HUES6 (cell line): ENCODE results near the gene PPP4R2.

Experiments used
- H3K27ac ChIP-seq: 2 replicates; pipeline ENCODE4 v1.7.0; 2013; ENCODE audit warnings: low read depth, mild to moderate bottlenecking, low read length, inconsistent platforms
- H3K27me3 ChIP-seq: 2 replicates; pipeline ENCODE4 v1.6.1; 2013; ENCODE audit warnings: low read length; ENCODE audit not compliant: control insufficient read depth, insufficient read depth
- H3K36me3 ChIP-seq: 2 replicates; pipeline ENCODE4 v1.6.1; 2013; ENCODE audit warnings: low read length; ENCODE audit not compliant: control insufficient read depth, insufficient read depth
- H3K4me1 ChIP-seq: 2 replicates; pipeline ENCODE4 v1.6.1; 2013; ENCODE audit warnings: low read length; ENCODE audit not compliant: control insufficient read depth, insufficient read depth
- H3K4me3 ChIP-seq: 2 replicates; pipeline ENCODE4 v1.5.1; 2013; ENCODE audit warnings: low read depth, low read length
- H3K9ac ChIP-seq: one replicate; pipeline ENCODE4 v1.6.1; 2013; ENCODE audit warnings: mild to moderate bottlenecking, low read length
- H3K9me3 ChIP-seq: 2 replicates; pipeline ENCODE4 v1.6.1; 2013; ENCODE audit warnings: low read depth, low read length; ENCODE audit not compliant: control insufficient read depth, insufficient read depth

Gene PPP4R2

DNA sequence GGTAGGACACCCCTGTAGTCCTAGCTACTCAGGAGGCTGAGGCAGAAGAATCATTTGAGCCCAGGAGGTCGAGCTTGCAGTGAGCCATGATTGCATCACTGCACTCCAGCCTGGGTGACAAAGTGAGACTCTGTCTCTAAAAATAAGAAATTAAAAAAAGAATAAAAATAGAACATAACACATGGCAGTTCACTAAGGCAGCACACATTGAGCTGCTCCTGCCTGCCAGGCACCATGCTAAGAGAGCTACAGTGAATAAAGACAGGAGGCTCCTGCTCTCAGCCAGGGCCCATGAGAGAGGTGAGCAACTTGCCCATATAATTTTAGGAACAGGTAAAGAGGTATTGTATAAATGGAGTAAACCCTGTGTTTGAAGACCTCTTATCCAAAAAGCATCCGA lies 119.2 kb downstream of the PPP4R2 start:
- Histone ChIP-seq H3K27me3 (no peaks in the 10 kb centered on the region), H3K36me3 (no peaks in the 10 kb centered on the region), H3K27ac (no peak overlapping the region), H3K4me1 (no peaks in the 10 kb centered on the region), H3K4me3 (no peak overlapping the region), H3K9me3 (no peaks in the 10 kb centered on the region), H3K9ac (no peak overlapping the region)
